GM21717 (cell line): Measurements from ENCODE around the gene ST7L.

Source experiments
- ATAC-seq: cut with Tn5 transposase; IDR thresholded peaks from one replicate; pipeline ENCODE4 v1.9.1; 2021; ENCODE audit warnings: mild to moderate bottlenecking, moderate library complexity; ENCODE audit not compliant: unreplicated experiment

The ST7L gene

GRCh38 chr1:112554411-112554810 is 64.5 kb downstream of the ST7L start:
- no peak for ATAC-seq

DNA sequence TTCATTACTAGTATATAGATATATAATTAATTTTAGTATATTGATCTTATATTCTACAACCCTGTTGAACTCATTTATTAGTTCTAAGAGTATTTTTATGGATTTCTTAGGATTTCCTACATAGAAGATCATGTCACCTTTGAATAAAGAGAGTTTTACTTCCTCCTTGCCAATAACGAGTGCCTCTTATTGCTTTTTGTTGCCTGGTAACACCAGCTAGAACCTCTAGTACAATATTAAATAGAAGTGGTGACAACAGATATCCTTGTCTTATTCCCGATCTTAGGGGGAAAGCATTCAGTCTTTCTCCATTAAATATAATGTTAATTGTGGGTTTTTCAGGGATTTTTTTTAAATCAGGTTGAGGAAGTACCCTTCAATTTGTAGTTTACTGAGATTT is 69.4 kb downstream of the ST7L start:
- ATAC-seq, result no peak

GRCh38 chr1:112548547-112548946 is 70.4 kb downstream of the ST7L start:
- no peak for ATAC-seq

- no peak for ATAC-seq
Measured at GRCh38 chr1:112546076-112546475, 72.9 kb downstream of the ST7L start.

- ATAC-seq, result no peak
Measured at GRCh38 chr1:112544751-112545150, 74.2 kb downstream of the ST7L start.

DNA sequence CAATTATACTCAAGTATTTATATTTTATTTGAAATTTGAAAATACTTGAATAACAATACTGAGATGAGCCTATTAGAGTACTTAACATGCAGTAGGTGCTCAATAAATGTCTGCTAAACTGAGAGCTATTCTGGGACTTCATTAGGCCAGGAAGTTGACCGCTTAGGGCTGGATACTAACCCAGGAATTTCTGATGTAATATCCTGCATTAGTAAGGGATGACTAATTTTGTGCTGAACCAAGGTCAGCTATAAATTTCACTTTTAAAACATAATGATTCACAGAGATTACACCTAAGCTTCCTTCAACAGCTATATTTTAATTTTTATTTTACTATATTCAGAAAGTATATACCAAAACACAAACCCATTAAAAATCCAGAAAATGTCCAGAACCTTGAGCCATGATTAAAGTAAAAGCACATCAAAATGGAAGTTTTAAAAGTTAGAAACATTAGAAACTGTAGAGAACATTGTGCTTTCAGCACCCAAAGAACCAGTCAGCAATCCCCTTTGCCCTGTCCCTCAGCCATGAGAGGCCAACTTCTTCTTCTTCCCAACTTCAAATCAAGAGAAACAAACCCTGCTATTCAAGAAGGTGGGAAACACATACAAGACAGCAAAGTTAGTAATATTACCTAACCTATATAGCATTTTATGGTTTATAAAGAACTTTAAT is 74.8 kb downstream of the ST7L start:
- no peak for ATAC-seq

- no peak for ATAC-seq
Measured at GRCh38 chr1:112542206-112542973, 76.6 kb downstream of the ST7L start.

DNA sequence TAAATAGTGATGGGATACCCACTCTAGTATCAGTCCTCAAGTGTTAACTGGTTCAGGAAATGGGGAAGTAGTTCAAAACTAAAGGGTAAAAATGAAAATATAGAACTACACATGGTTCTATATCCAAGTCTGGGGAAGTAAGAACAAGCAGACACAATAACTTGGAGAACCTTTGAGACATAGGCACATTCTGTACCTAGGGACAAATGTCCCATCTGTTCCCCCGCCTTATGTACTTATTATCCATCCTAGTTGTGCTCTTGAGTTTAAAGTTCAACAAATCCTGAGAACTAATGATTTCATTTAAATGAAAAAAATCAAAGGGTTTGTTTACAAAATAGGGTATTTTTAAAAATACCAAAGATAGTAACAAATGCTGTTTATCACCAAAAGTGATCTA is 77.6 kb downstream of the ST7L start:
- no peak for ATAC-seq

DNA sequence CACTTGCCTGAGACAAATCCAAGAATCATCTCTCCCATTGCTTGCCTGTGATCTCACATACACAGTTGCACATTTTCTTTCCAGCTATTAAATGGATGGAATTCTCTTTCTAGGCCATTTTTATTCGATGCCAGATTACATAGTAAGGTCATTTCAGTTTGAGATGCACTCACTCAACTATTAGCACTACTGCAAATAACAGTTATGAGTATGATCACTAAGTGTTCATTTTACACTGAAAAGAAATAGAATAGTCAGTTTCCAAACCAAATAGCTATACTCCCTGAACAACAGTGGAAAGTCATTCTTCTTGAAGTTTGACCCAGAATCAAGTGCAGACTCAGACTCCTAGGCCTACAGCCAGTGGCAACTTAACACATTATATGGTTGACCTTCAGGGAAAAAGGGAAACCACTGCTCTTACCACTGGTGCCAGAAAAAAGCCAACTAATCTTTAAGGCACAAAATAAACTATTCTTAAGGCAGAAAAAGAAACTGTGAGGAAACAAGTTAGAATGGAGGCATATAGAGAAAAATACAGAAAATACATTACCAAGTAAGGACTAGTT is 78.6 kb downstream of the ST7L start:
- ATAC-seq, result no peak

- ATAC-seq, result no peak
Measured at GRCh38 chr1:112538883-112539282, 80.1 kb downstream of the ST7L start.

DNA sequence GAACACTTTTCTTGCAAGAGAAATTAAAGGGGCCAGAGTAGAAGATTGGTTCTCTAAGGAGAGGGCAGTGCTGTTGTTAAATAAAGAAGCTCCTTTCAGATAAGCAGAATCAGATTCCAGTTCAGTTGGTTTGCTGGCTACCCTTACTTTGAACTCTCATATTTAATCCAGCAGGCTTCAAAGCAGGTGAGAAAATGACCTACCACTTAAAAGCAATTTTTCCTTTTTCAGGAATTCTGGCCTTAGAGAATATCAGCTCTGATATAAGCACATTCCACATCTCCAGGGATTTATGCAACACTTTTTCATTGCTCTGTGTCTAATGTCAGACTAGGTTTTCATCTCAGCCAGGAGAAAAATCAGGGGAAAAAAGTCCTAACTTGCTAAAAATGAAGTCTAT is 81.5 kb downstream of the ST7L start:
- no peak for ATAC-seq

DNA sequence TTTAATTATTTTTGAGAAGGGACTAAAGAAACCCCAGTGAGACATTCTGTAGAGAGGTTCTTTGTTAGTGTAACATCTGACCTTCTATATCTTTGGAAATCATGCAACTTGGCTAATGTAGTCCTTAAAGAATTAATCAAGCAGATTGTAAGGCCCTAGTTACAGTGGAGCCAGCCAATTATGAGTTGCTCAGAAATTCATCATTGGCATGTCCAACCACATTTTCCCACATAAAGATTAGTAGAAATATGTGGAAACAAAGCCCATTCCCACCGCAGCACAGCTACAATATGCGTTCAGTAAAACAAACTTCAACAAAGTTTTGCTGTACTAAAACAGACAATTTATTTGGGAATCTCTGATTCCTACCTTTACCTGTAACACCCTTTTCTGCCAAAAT is 82.4 kb downstream of the ST7L start:
- ATAC-seq, result no peak

DNA sequence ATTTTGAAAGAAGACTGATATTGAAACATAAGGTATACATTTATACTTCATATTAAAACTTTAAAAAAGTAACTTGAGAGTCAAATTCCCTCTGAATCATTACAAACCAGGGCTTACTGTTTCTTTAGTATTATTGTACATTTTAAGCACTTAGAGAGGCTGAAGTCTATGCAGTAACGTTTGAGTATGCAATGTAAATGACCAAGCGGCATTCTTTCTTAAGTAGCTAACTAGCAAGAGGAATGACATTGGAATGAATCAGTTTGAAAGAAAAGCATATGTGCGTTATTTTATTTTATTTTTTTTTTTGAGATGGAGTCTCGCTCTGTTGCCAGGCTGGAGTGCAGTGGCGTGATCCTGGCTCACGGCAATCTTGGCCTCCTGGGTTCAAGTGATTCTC is 85.9 kb downstream of the ST7L start:
- ATAC-seq, result no peak

DNA sequence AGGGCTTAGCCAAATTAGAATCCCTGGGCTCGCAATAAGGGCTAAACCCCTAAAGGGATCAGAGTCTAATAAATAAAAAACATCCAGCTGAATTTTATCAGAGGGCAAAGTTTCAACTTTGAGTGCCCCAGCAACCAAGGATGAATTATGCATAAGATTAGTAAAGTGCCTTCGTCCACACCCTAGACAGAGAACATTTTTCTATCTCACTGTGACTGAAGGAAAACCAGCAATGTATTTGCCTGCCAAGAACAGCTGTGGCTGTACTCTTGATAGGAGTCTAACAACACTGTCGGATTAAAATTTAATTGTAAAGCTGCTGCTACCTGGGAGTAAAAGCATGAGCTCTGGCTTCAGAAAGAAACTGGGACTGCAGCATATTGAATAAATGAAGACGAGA is 86.9 kb downstream of the ST7L start:
- ATAC-seq, result no peak

DNA sequence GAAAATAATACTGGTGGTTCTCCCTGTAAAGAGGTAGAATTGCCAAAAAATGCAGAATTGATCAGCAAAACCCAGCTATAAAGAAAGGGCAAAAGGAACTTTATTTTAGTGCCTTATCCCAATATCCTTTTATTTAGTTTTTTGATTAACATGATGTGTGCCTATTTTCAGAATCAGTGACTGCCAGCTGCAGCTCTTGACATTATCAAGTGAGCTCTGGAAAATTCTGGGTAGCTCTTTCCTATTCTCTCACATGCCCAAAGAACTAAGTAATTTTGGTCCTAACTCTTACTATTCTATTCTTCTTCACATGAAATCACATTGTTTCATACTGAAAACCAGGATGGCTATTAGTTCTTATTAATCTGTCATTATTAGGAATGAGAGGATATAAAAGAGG is 88.1 kb downstream of the ST7L start:
- no peak for ATAC-seq

- no peak for ATAC-seq
Measured at GRCh38 chr1:112529301-112529700, 89.6 kb downstream of the ST7L start.

GRCh38 chr1:112528076-112528475 is 90.9 kb downstream of the ST7L start:
- ATAC-seq, result no peak

- no peak for ATAC-seq
Measured at GRCh38 chr1:112527266-112528010, 91.5 kb downstream of the ST7L start.

DNA sequence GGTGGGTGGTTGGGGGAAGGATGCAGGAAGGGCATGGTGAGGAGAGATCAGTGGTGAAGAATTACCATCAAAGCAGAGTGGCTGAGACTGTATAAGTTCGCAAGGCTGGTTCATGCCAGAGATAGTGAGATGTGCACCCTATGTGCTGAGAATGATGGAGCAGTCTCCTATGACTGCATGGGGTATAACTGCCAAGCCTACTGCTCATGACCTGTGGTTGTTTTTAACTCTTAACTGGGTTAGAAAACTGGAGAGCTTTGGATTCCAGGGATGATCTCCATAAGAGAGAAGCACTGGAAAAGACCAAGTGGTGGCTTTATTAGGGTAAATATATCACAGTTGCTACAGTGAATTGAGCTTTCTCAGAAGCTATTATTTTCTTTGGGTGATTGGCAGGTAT is 94.0 kb downstream of the ST7L start:
- ATAC-seq, result no peak

GRCh38 chr1:112524251-112524650 is 94.7 kb downstream of the ST7L start:
- ATAC-seq, result no peak

DNA sequence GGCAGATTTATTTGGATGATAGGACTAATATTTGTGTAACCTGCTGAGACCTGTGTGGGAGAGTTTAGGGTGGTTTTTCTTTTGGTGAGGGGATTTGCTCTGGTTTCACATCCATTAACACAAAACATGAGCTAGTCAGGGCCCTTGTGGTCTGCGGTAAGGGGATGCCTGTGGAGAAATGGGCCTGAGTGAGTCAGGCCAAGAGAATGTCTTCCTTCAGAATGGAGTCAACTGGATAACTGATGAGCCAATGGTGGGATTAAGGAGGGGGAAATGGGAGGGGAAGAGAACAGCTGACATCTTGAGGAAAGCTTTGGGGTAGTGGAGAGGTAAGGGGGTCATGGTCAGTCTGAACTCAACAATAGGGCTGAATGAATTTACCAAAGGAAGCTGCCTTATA is 96.3 kb downstream of the ST7L start:
- no peak for ATAC-seq

DNA sequence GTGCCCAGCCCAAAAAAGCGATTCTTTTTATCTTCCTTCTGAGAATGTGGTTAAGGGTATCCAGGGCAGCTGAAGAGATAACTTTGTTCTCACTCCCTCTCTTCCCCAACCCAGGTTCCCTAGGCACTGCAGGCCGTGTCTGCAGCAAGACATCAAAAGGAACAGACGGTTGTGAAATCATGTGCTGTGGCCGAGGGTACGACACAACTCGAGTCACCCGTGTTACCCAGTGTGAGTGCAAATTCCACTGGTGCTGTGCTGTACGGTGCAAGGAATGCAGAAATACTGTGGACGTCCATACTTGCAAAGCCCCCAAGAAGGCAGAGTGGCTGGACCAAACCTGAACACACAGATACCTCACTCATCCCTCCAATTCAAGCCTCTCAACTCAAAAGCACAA is 98.8 kb downstream of the ST7L start:
- ATAC-seq, result no peak
